HUDEP-2 (cell line): ENCODE results near the gene CX3CL1.
"Not testable (repeated sequence)": the region's sequence is repeated elsewhere in the genome, so short reads cannot be mapped to it uniquely, and the experiment has no call there.

Experiments used
- DNase-seq, 76 experiments: peaks; one replicate each; lab custom pipeline; 2025; ENCODE audit not compliant: unreplicated experiment in 76 of 76; lab: John Stamatoyannopoulos, UW

CX3CL1 gene

DNA sequence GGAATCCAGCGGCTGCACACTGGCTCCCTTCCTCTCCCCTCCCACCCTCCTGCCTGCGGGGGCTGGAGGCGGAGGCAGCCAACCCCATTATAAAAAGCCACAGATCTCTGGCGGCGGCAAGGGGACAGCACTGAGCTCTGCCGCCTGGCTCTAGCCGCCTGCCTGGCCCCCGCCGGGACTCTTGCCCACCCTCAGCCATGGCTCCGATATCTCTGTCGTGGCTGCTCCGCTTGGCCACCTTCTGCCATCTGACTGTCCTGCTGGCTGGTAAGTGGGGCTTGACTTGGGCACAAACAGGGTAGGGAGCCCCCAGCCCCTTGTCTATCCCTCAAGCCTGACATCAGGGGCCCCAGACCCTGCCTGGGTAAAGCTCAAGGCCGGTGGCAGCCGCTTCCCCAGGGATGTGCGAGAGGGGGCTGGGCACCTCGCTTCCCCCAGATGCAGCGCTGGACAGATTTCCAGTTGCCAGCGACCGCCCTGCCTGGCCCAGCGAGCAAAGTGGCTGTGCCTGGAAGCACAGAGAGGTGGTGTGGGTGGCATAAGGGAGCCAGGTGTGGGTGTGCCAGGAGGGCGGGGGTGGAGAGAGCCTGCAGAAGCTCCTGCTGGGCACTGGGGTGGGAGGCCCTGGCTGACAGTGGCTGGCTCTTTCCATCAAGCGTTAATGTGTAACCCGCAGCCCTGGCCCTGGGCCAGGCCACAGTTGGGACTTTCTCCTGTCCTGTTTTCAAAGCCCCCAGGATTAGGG is at the start of gene CX3CL1:
CX3CL1 (plus strand) TSS at position 119 of the 745 bp plus-strand sequence; CDS start at position 198, 79 bp downstream.
- DNase-seq: no peak

GRCh38 chr16:57324749-57325148 is 47.5 kb upstream of the CX3CL1 start:
- no peak for DNase-seq

GRCh38 chr16:57325458-57325857 is 46.8 kb upstream of the CX3CL1 start:
- DNase-seq: no peak

GRCh38 chr16:57329718-57330327 is 42.5 kb upstream of the CX3CL1 start:
- no peak for DNase-seq

DNA sequence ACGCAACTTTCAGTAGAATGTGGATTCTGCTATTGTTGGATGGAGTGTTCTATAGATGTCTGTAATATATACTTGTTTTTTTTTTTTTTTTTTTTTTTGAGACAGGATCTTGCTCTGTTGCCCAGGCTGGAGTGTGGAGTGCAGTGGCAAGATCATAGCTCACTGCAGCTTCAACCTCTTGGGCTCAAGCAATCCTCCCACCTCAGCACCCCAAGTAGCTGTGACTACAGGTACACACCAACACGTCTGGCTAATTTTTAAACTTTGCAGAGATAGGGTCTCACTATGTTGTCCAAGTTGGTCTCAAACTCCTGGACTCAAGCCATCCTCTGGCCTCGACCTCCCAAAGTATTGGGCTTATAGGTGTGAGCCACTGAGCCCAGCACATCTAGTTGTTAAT is 40.9 kb upstream of the CX3CL1 start:
- no peak for DNase-seq

DNA sequence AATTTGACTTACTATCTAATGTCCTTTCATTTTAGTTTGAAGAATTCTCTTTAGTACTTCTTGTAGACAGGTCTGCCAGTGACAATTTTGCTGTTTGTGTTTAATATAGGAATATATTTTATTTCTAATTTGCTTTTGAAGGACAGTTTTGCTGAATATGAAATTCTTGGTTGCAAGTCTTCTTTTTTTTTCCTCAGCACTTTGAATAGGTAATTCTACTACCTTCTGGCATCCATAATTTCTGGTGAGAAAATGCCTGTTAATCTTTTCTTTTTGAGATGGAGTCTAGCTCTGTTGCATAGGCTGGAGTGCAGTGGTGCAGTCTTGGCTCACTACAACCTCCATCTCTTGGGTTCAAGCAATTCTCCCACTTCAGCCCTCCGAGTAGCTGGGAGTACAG is 38.9 kb upstream of the CX3CL1 start:
- DNase-seq: no peak

DNA sequence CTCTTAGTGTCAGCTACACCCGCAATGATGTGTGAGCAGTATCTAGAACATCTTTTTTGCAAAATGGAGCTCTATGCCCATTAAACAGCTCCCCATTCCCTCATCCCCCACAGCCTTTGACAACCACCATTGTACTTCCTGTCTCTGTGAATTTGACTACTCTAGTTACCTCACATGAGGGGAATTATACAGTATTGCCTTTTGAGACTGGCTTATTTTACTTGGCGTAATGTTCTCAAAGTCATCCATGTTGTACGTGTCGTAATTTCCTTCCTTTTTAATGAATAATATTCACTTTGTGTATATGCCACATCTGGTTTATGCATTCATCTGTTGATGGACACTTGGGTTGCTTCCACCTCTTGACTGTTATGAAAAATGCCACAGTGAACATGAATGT is 36.9 kb upstream of the CX3CL1 start:
- DNase-seq: no peak

DNA sequence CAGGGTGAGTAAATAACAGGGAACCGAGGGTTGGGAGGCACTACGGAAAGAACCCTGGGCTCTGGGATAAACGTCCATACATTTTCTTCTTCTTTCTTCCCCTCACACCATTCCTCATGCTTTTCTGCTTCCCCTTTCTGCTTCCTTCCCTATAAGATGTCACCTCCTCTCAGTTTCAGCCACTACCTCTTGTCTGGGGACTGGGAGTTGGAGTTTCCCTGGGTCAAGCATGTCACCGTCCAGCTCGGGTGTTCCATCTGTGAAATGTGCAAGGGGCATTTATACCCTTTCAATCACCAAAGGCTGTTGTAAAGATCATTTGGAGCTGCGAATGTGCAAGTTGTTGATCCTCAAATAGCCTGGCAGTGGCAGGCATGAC is 31.2 kb upstream of the CX3CL1 start:
- DNase-seq: no peak

DNA sequence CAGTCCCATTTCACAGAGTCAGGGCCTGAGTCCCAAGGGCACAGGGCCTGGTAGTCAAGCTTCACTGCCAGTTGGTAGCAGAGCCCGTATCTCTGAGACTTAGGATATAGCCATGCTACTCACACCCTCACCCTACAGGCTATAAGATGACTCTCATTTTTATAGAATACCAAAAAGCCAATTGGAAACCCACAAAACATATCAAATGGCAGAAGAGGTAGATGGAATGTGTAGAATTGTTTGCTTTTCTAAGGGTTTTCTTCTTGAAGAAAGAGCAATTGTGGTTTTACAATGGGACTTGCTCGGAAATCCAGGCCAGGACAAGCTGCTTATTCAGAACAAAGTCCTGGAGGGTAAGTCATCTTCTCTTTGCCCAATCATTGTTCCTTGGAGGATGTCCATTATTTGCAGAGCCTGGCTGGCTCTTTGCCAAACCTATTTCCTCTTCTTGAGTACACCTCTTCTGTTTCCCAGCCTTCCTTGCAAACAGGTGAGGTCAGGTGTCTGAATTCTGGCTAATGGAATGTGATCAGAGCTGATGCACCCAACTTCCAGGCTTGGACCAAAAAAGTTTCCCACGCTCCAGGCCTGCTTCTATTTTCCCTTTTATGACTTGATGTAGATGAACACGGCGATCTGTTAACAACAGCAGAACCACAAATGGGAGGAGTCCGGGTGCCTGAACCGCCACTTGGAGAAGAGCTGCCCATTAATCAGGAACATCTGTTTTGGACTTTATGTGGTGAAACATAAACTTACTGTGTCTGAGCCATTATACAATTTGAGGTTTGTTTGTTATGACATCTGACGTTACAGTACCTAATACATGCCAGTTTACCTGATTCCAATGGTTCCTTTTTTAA is 30.6 kb upstream of the CX3CL1 start:
- DNase-seq: no peak

DNA sequence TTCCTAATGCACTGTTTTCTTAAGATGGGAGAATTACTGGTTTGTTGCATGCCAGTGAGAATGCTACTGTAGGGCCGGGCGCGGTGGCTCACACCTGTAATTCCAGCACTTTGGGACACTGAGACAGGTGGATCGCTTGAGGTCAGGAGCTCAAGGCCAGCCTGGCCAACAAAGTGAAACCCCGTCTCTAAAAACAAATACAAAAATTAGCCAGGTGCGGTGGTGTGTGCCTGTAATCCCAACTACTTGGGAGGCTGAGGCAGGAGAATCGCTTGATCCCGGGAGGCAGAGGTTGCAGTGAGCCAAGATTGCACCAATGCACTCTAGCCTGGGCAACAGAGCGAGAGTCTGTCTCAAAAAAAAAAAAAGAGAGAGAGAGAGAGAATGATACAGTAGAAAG is 29.7 kb upstream of the CX3CL1 start:
- not testable (repeated sequence) for DNase-seq

GRCh38 chr16:57343221-57343620 is 29.1 kb upstream of the CX3CL1 start:
- no peak for DNase-seq

DNA sequence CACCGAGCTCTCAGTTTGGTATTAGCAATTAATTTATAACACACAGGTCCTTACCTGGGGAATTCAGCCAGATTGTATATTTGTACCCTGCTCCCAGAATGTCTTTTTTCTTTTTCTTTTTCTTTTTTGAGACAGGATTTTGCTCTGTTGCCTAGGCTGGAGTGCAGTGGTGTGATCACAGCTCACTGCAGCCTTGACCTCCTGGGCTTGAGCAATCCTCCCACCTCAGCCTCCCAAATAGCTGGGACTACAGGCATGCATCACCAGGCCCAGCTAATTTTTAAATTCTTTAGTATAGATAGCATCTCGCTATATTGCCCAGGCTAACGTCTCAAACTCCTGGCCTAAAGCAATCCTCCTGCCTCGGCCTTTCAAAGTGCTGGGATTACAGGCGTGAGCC is 28.2 kb upstream of the CX3CL1 start:
- not testable (repeated sequence) for DNase-seq

DNA sequence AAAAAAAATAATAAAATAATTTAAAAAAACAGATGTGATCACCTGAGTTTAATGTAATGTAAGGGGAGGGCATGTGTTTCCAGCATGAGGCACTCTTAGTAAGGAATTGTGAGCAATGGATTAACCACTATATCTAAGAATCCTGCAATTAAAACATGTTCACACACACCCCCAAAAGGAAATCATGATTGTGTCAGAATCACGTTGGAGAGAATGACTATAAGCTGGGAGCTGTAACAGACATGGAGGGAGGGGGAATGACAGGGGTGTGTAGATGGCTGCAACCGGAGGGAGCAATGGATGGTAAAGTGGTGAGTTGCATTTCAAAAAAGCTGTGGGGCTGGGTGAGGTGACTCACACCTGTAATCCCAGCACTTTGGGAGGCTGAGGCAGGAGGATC is 27.3 kb upstream of the CX3CL1 start:
- no peak for DNase-seq

DNA sequence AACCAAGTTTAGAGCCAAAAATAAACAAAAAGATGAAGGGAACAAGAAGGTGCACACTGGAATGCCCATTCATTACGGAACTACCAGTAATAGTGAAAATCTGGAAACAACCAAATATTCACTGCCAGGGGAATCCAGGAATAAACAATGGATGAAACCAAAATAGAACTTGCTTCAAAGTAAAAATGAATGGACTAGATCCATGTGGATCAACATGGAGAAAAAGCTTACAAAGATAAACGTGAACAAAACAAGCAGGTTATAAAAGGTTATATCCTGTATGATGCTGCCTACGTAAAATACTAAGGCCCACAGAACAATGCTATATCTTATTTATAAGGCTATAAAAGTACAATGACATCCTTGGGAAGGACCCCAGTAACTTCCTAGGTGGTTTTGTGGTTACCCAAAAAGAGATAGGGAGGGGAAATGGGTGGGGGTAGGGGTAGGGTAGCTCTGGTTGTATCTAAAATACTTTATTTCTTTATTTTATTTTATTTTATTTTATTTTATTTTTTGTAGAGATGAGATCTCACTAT is 26.6 kb upstream of the CX3CL1 start:
- DNase-seq: no peak

GRCh38 chr16:57347858-57348257 is 24.4 kb upstream of the CX3CL1 start:
- DNase-seq: no peak

DNA sequence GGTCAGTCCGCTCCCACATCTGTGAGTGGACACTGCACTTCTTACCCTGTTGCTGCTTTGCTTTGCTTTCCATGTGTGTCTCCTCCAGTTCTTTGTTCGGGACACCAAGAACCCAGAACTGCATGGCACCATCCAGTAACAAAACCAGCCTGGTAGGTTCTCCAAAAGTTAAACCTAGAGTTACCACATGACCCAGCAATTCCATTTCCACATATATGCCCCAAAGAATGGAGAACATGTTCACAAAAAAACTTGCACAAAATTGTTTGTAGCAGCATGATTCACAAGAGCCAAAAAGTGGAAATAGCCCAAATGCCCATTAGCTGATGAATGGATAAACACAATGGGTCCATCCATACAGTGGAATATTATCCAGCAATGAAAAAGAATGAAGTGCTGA is 24.0 kb upstream of the CX3CL1 start:
- no peak for DNase-seq

- DNase-seq: no peak
Measured at GRCh38 chr16:57349212-57350031, 22.9 kb upstream of the CX3CL1 start.

GRCh38 chr16:57352636-57353047 is 19.6 kb upstream of the CX3CL1 start:
- DNase-seq: no peak

- no peak for DNase-seq
Measured at GRCh38 chr16:57354311-57354710, 18.0 kb upstream of the CX3CL1 start.

DNA sequence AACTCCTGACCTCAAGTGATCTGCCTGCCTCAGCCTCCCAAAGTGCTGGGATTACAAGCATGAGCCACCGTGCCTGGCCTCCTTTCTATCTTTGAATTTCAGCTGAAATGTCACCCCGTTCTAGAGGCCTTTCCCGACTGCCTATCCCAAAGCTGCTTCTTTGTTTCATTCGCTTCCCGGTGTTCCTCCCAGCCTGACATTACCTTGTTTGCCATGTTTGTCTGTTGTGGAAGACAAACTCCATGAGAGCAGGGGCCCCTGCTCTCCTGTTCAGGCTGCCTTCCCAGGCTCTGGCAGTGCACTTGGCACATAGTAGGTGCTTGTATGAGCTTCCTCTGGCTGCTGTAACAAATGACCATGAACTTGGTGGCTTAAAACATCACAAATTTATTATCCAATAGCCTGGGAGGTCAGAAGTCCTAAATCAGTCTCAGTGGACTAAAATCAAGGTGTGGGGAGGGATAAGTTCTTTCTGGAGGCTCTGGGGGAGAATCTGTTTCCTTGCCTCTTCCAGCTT is 16.3 kb upstream of the CX3CL1 start:
- DNase-seq: no peak
